GM19467 (cell line): ENCODE measurements around the gene OR51B4.
"Not testable (repeated sequence)": the region's sequence is repeated elsewhere in the genome, so short reads cannot be mapped to it uniquely, and the experiment has no call there.

Source experiments
- ATAC-seq: cut with Tn5 transposase; IDR thresholded peaks from one replicate; pipeline ENCODE4 v1.9.1; 2021; ENCODE audit warnings: mild to moderate bottlenecking, moderate library complexity; ENCODE audit not compliant: unreplicated experiment

The OR51B4 gene

GRCh38 chr11:5275369-5276110, 26.2 kb downstream of the OR51B4 start:
- no peak for ATAC-seq

GRCh38 chr11:5274395-5274794, 27.4 kb downstream of the OR51B4 start:
- no peak for ATAC-seq

- no peak for ATAC-seq
Observed at GRCh38 chr11:5272395-5273017, 29.2 kb downstream of the OR51B4 start.

- no peak for ATAC-seq
Observed at GRCh38 chr11:5269715-5270147, 32.0 kb downstream of the OR51B4 start, which contains the start of gene HBE1. HBE1 (minus strand) TSS chr11:5269945; CDS start chr11:5269890, 55 bp downstream.

GRCh38 chr11:5267033-5267563, 34.6 kb downstream of the OR51B4 start:
- no peak for ATAC-seq

GRCh38 chr11:5266609-5267008, 35.1 kb downstream of the OR51B4 start:
- ATAC-seq = no peak

GRCh38 chr11:5265832-5266231, 35.9 kb downstream of the OR51B4 start:
- no peak for ATAC-seq

GRCh38 chr11:5258543-5259262, 43.0 kb downstream of the OR51B4 start:
- no peak for ATAC-seq

GRCh38 chr11:5257296-5257695, 44.5 kb downstream of the OR51B4 start:
- ATAC-seq = no peak

- not testable (repeated sequence) for ATAC-seq
Observed at GRCh38 chr11:5254646-5255413, 46.9 kb downstream of the OR51B4 start, which contains the start of gene HBG2. HBG2 (minus strand) TSS chr11:5254781; CDS start chr11:5254728, 53 bp downstream.

- ATAC-seq = not testable (repeated sequence)
Observed at GRCh38 chr11:5254023-5254422, 47.7 kb downstream of the OR51B4 start.

- ATAC-seq = not testable (repeated sequence)
Observed at GRCh38 chr11:5253440-5253839, 48.3 kb downstream of the OR51B4 start.

GRCh38 chr11:5252919-5253265, 48.9 kb downstream of the OR51B4 start:
- ATAC-seq = no peak

GRCh38 chr11:5252192-5252918, 49.4 kb downstream of the OR51B4 start:
- no peak for ATAC-seq

- no peak for ATAC-seq
Observed at GRCh38 chr11:5251746-5252145, 50.0 kb downstream of the OR51B4 start.
